GM12878 (cell line): ENCODE data around the gene LGMN. TPM values are rescaled to one million over a fixed set of nuclear protein-coding genes. Genes with fewer than 3 reads are reported as not detected.

Experiments used
- ATAC-seq: fragments of 200-7000 bp; cut with Tn5 transposase; 3 replicates; pipeline ENCODE4 v1.9.1; 2020; ENCODE audit warnings: mild to moderate bottlenecking, moderate library complexity
- BruUV-seq: library from RNA; stranded (reverse); fragments of 400-500 nt; replicated peaks from 2 replicates; lab custom pipeline; 2021; lab: Mats Ljungman, UMichigan
- CTCF ChIA-PET: fragments of 300-600 bp; sonication (Branson Sonifier 250); formaldehyde crosslinking; extraction: SDS; loops from one replicate; lab custom pipeline; 2021; ENCODE audit warnings: inconsistent platforms; lab: Yijun Ruan, JAX
- POLR2A ChIA-PET: fragments of 350-600 bp; formaldehyde crosslinking; extraction: SDS; loops from one replicate; lab custom pipeline; 2021; ENCODE audit warnings: inconsistent platforms; lab: Charles Lee
- RAD21 ChIA-PET: fragments of 300-600 bp; sonication (Branson Sonifier 250); formaldehyde crosslinking; loops from one replicate; lab custom pipeline; 2023; ENCODE audit warnings: antibody characterized with exemption; ENCODE audit not compliant: unreplicated experiment; lab: Charles Lee
- SMC1A ChIA-PET: fragments of 300-600 bp; sonication (Branson Sonifier 250); formaldehyde crosslinking; loops from one replicate; lab custom pipeline; 2023; ENCODE audit not compliant: unreplicated experiment, uncharacterized antibody; lab: Charles Lee
- DNase-seq: peaks from one replicate; pipeline ENCODE4 v3.0.0-alpha.2; 2011; ENCODE audit warnings: low read depth, low spot score
- FAIRE-seq: peaks from 3 replicates; lab custom pipeline; 2011; peaks lifted over from hg19 to GRCh38; lab: Jason Lieb, UNC
- H2AFZ ChIP-seq: 2 replicates; pipeline ENCODE4 v1.6.0; 2011; ENCODE audit warnings: low read depth, low read length, control low read depth; ENCODE audit not compliant: control insufficient read depth
- H3K27ac ChIP-seq: 2 replicates; pipeline ENCODE4 v1.5.1; 2011; ENCODE audit warnings: control low read depth; ENCODE audit not compliant: control insufficient read depth, insufficient read depth
- H3K27me3 ChIP-seq, 2 experiments: replicated peaks in 1 of 2; 2 replicates each; pipeline versions ENCODE4 v1.6.0 to v1.6.1; 2011; ENCODE audit warnings: low read length in 1 of 2; ENCODE audit not compliant: control insufficient read depth in 2 of 2, insufficient read depth in 2 of 2
- H3K36me3 ChIP-seq, 2 experiments: 2 replicates each; pipeline ENCODE4 v1.5.1; 2011; ENCODE audit warnings: low read length in 1 of 2; ENCODE audit not compliant: control insufficient read depth in 2 of 2, insufficient read depth in 2 of 2
- H3K4me1 ChIP-seq: 2 replicates; pipeline ENCODE4 v1.6.1; 2011; ENCODE audit warnings: mild to moderate bottlenecking, low read length, moderate library complexity, mixed read lengths; ENCODE audit not compliant: control insufficient read depth, insufficient read depth
- H3K4me2 ChIP-seq: 2 replicates; pipeline ENCODE4 v1.6.0; 2011; ENCODE audit warnings: control low read depth; ENCODE audit not compliant: control insufficient read depth, insufficient read depth
- H3K4me3 ChIP-seq: fragments of 200-600 bp; sonication (generic); 2 replicates; pipeline ENCODE4 v1.5.1; 2016
- H3K79me2 ChIP-seq: 2 replicates; pipeline ENCODE4 v1.6.0; 2011; ENCODE audit warnings: low read length; ENCODE audit not compliant: control insufficient read depth, insufficient read depth
- H3K9ac ChIP-seq: 2 replicates; pipeline ENCODE4 v1.8.0; 2011; ENCODE audit warnings: low read length, control low read depth, mixed read lengths; ENCODE audit not compliant: control insufficient read depth, insufficient read depth
- H3K9me3 ChIP-seq: replicated peaks from 3 replicates; pipeline ENCODE4 v1.5.1; 2011; ENCODE audit warnings: mild to moderate bottlenecking, low read length; ENCODE audit not compliant: control insufficient read depth, insufficient read depth
- H4K20me1 ChIP-seq: 2 replicates; pipeline ENCODE4 v1.6.0; 2011; ENCODE audit not compliant: control insufficient read depth, insufficient read depth
- ATF7 ChIP-seq: fragments of 450-650 bp; IDR thresholded peaks from 2 replicates; pipeline ENCODE4 v1.6.1; 2016; ENCODE audit warnings: low read depth, mild to moderate bottlenecking
- E4F1 ChIP-seq: fragments of 450-650 bp; IDR thresholded peaks from 2 replicates; pipeline ENCODE4 v1.6.1; 2018; ENCODE audit warnings: borderline replicate concordance, mild to moderate bottlenecking; ENCODE audit not compliant: partially characterized antibody
- EED ChIP-seq: sonication (generic); IDR thresholded peaks from 2 replicates; pipeline ENCODE4 v1.6.1; 2016; ENCODE audit warnings: antibody characterized with exemption, low read depth
- EP300 ChIP-seq, 2 experiments: fragments of 150-350 bp in 1 of 2; IDR thresholded peaks; 2 replicates each; pipeline ENCODE4 v1.6.1; 2011 to 2012; ENCODE audit warnings: low read depth in 2 of 2, low read length in 2 of 2, borderline replicate concordance in 1 of 2, improper control_type of control experiment in 1 of 2, inconsistent platforms in 1 of 2; ENCODE audit not compliant: control insufficient read depth in 1 of 2
- FOXK2 ChIP-seq: fragments of 450-650 bp; IDR thresholded peaks from 2 replicates; pipeline ENCODE4 v1.6.1; 2017; ENCODE audit warnings: mild to moderate bottlenecking, moderate library complexity
- JUNB ChIP-seq: IDR thresholded peaks from 2 replicates; pipeline ENCODE4 v1.6.1; 2016; ENCODE audit warnings: antibody characterized with exemption, mild to moderate bottlenecking
- MTA2 ChIP-seq: fragments of 450-650 bp; IDR thresholded peaks from 2 replicates; pipeline ENCODE4 v1.6.1; 2016; ENCODE audit warnings: low read depth, mild to moderate bottlenecking, moderate library complexity
- MTA3 ChIP-seq: IDR thresholded peaks from 2 replicates; pipeline ENCODE4 v1.6.1; 2012; ENCODE audit warnings: low read length, inconsistent platforms, borderline replicate concordance
- NFIC ChIP-seq: IDR thresholded peaks from 2 replicates; pipeline ENCODE4 v1.6.1; 2012; ENCODE audit warnings: low read depth, mild to moderate bottlenecking, inconsistent platforms, low read length, moderate library complexity
- PAX5 ChIP-seq: IDR thresholded peaks from 2 replicates; pipeline ENCODE4 v1.6.1; 2011; ENCODE audit warnings: low read depth, low read length, borderline replicate concordance
- POU2F2 ChIP-seq: IDR thresholded peaks from 3 replicates; pipeline ENCODE4 v1.6.1; 2011; ENCODE audit warnings: low read depth, mild to moderate bottlenecking, low read length, borderline replicate concordance
- RELA ChIP-seq: fragments of 450-650 bp; IDR thresholded peaks from 2 replicates; pipeline ENCODE4 v1.8.0; 2014; ENCODE audit warnings: borderline replicate concordance; ENCODE audit not compliant: partially characterized antibody
- SKIL ChIP-seq: fragments of 450-650 bp; IDR thresholded peaks from 2 replicates; pipeline ENCODE4 v1.6.1; 2017; ENCODE audit warnings: mild to moderate bottlenecking, low read depth, inconsistent platforms; ENCODE audit not compliant: poor library complexity, severe bottlenecking
- SRF ChIP-seq, 2 experiments: IDR thresholded peaks; 2 replicates each; pipeline ENCODE4 v1.6.1; 2011; ENCODE audit warnings: low read depth in 2 of 2, low read length in 2 of 2, mild to moderate bottlenecking in 1 of 2, moderate library complexity in 1 of 2
- SUPT20H ChIP-seq: IDR thresholded peaks from 2 replicates; pipeline ENCODE4 v1.6.1; 2011; ENCODE audit warnings: low read depth, mild to moderate bottlenecking, low read length, moderate library complexity, borderline replicate concordance; ENCODE audit not compliant: control insufficient read depth
- TARDBP ChIP-seq: IDR thresholded peaks from 2 replicates; pipeline ENCODE4 v1.6.1; 2016; ENCODE audit warnings: borderline replicate concordance
- TBL1XR1 ChIP-seq: IDR thresholded peaks from 2 replicates; pipeline ENCODE4 v1.6.1; 2012; ENCODE audit warnings: low read depth, low read length, improper control_type of control experiment
- WGBS: methylation state at CpG from one replicate; pipeline ENCODE4 v1.1.6; 2016; ENCODE audit warnings: low lambda C conversion rate; ENCODE audit not compliant: insufficient replicate concordance, insufficient coverage; ENCODE audit errors: missing lambda C conversion rate; 5-methylcytosine and 5-hydroxymethylcytosine counted together
- in situ Hi-C: fragments of 300-500 bp; cut with MboI; formaldehyde crosslinking; loops from 9 replicates; pipeline ENCODE4 v1.14.3; 2018; ENCODE audit warnings: mixed read lengths
- intact Hi-C: fragments of 100-400 bp; cut with micrococcal nuclease; formaldehyde crosslinking; loops from one replicate; pipeline ENCODE4 v1.14.2; 2022; ENCODE audit not compliant: unreplicated experiment
- polyA plus RNA-seq, 11 experiments: library from polyadenylated mRNA; depleted of rRNA in 4 of 11; unstranded in 6 of 11; stranded (reverse) in 5 of 11; fragments of >200 nt; fragmentation: Nextera tagmentation in 4 of 11; fragmentation: Illumina TruSeq in 1 of 11; extraction: Ambion mirVana in 4 of 11; extraction: Trizol in 1 of 11; gene quantifications; 1 replicate in 1 of 11; 2 replicates in 10 of 11; pipeline versions ENCODE4 v1.2.1 to v1.2.3, GENCODE V29; 2011 to 2016; ENCODE audit warnings: inconsistent platforms in 2 of 11, missing spikeins in 2 of 11, low read depth in 1 of 11
- total RNA-seq, 4 experiments: library from RNA; depleted of rRNA in 3 of 4; stranded (reverse); fragments of >200 nt in 3 of 4; fragmentation: Illumina TruSeq in 1 of 4; extraction: Trizol in 1 of 4; gene quantifications; 2 replicates each; pipeline versions ENCODE4 v1.2.1 to v1.2.3, GENCODE V29; 2013 to 2021

Gene LGMN
- total and polyA plus RNA-seq, 10 of the 15 experiments (the other 5 are each of a cell fraction or from before 2014, with no cell fraction given): 0.71 to 192 (median 3.9) TPM

GRCh38 chr14:92729634-92730358, 18.6 kb downstream of the LGMN start:
- Histone ChIP-seq H3K9ac (no peak overlapping the region), H2AFZ (no peak overlapping the region), H3K27ac (no peak overlapping the region; the same call in 1 of the 2 replicates), H3K4me2 (peak overlapping the region; percentile 51), H3K9me3 (peaks cover 6% of the 10 kb centered on the region; the same call in 2 of the 3 replicates), H3K4me3 (0 out of 2 replicates have a peak overlapping the region, but pooled peaks have one; percentile 28), H4K20me1 (no peaks in the 10 kb centered on the region), H3K36me3 (peaks cover 1 to 3% of the 10 kb centered on the region in 2 experiments; a peak in 3 of 4 replicates), H3K79me2 (no peaks in the 10 kb centered on the region), H3K4me1 (peaks cover 17% of the 10 kb centered on the region), H3K27me3 (no peaks in the 10 kb centered on the region)
- WGBS: 31% methylated on average over 14 of the region's 14 CpGs
- CTCF ChIA-PET: interaction anchor here (0.6 to 1.3 kb wide), 4 partner anchors 13 to 157 kb away, joined by 3 to 4 read pairs (median 3); no protein-coding TSS in a partner anchor
- POLR2A ChIA-PET: interaction anchor here (0.6 to 1.4 kb wide), 3 partner anchors 8 to 37 kb away, joined by 3 to 4 read pairs (median 3); no protein-coding TSS in a partner anchor
- DNase-seq (no peak), ATAC-seq (peak; percentile 93), FAIRE-seq (peak; percentile 89)
- RAD21 ChIA-PET: interaction anchor here (1.1 to 2.0 kb wide), 5 partner anchors 12 to 51 kb away, joined by 3 to 6 read pairs (median 3); partner anchors contain the start of gene LGMN
- in situ Hi-C loops (no loop called here), intact Hi-C loops (loop anchor here (2.0 kb wide), 1 partner anchor 39 kb away; no protein-coding TSS in a partner anchor)
- SMC1A ChIA-PET: interaction anchor here (0.5 to 1.8 kb wide), 9 partner anchors 10 to 60 kb away, joined by 3 to 8 read pairs (median 3); no protein-coding TSS in a partner anchor
- BruUV-seq: no TSS peak
- TF ChIP-seq EP300 (IDR thresholded peaks at IDR 0.05; ENCODE audit: borderline replicate concordance in 1 of 2, control insufficient read depth in 1 of 2, low read depth in 2 of 2, low read length in 2 of 2) (peak in 1 of 2 experiments; percentile 80; a peak in 2 of 4 replicates), PAX5 (peak; percentile 67; the same call in 1 of the 2 replicates), EED (peak; percentile 61; the same call in 1 of the 2 replicates), NFIC (peak; percentile 72; the same call in 1 of the 2 replicates), SUPT20H (no peak), ATF7 (peak; percentile 67; the same call in 1 of the 2 replicates), POU2F2 (peak; percentile 47; the same call in 1 of the 3 replicates), SRF (IDR thresholded peaks at IDR 0.05; ENCODE audit: low read depth in 2 of 2, low read length in 2 of 2) (no peak), MTA2 (peak; percentile 74), SKIL (peak; percentile 78), TARDBP (no peak), RELA (no peak), JUNB (peak; percentile 48; the same call in 1 of the 2 replicates), MTA3 (peak; percentile 58; the same call in 1 of the 2 replicates), FOXK2 (no peak), E4F1 (no peak), TBL1XR1 (0 out of 2 replicates have a peak, but pooled peaks have one; percentile 42)
